ENCODE data around the gene ALK.

Gene ALK

GRCh38 chr2:29689666-29690065, 231.7 kb downstream of the ALK start:
- Histone ChIP-seq H3F3A (ENCODE audit: insufficient read depth, low read length) (no peaks in the 10 kb centered on the region), H3K36me3 (replicated peaks; ENCODE audit: insufficient read depth, low read length) (no peaks in the 10 kb centered on the region), H3K4me2 (ENCODE audit: low read depth, low read length) (no peak overlapping the region), H3K9me2 (replicated peaks; ENCODE audit: insufficient read depth, low read length) (no peaks in the 10 kb centered on the region), H4K20me1 (ENCODE audit: insufficient read depth, low read length) (no peaks in the 10 kb centered on the region), H2AFZ (ENCODE audit: low read length) (no peak overlapping the region), H3K4me3 (ENCODE audit: low read length) (no peak overlapping the region), H3K27ac (ENCODE audit: low read length) (no peak overlapping the region), H3K79me2 (ENCODE audit: low read length) (no peaks in the 10 kb centered on the region), H3K27me3 (replicated peaks; ENCODE audit: insufficient read depth, low read length) (no peaks in the 10 kb centered on the region), H3K4me1 (ENCODE audit: low read length) (no peaks in the 10 kb centered on the region), H3K9me3 (replicated peaks; ENCODE audit: insufficient read depth, low read length) (no peaks in the 10 kb centered on the region), H3K9ac (ENCODE audit: low read length) (no peak overlapping the region)
- DNase-seq = no peak
- no peak for TF ChIP-seq EZH2phosphoT487 (IDR thresholded peaks at IDR 0.05; ENCODE audit: low read length)
- no peak for TF ChIP-seq EZH2 (optimal IDR thresholded peaks at IDR 0.05; ENCODE audit: low read depth, low read length)
- TF ChIP-seq CTCF (IDR thresholded peaks at IDR 0.05; ENCODE audit: low read length) = no peak

GRCh38 chr2:29688429-29688828, 233.0 kb downstream of the ALK start:
- TF ChIP-seq EZH2 (optimal IDR thresholded peaks at IDR 0.05; ENCODE audit: low read depth, low read length) = no peak
- no peak for TF ChIP-seq EZH2phosphoT487 (IDR thresholded peaks at IDR 0.05; ENCODE audit: low read length)
- TF ChIP-seq CTCF (IDR thresholded peaks at IDR 0.05; ENCODE audit: low read length) = no peak
- no peaks in the 10 kb centered on the region for H3K36me3 ChIP-seq (replicated peaks; ENCODE audit: insufficient read depth, low read length)

GRCh38 chr2:29687121-29687520, 234.3 kb downstream of the ALK start:
- Histone ChIP-seq H4K20me1 (ENCODE audit: insufficient read depth, low read length) (no peaks in the 10 kb centered on the region), H3K27me3 (replicated peaks; ENCODE audit: insufficient read depth, low read length) (no peaks in the 10 kb centered on the region), H3K36me3 (replicated peaks; ENCODE audit: insufficient read depth, low read length) (no peaks in the 10 kb centered on the region), H3K9me3 (replicated peaks; ENCODE audit: insufficient read depth, low read length) (0 out of 2 replicates have a peak, but pooled peaks cover 4% of the 10 kb centered on the region), H3K79me2 (ENCODE audit: low read length) (no peaks in the 10 kb centered on the region), H3K4me3 (ENCODE audit: low read length) (no peak overlapping the region), H3K4me2 (ENCODE audit: low read depth, low read length) (no peak overlapping the region), H3K27ac (ENCODE audit: low read length) (no peak overlapping the region), H3F3A (ENCODE audit: insufficient read depth, low read length) (no peaks in the 10 kb centered on the region), H3K9me2 (replicated peaks; ENCODE audit: insufficient read depth, low read length) (no peaks in the 10 kb centered on the region), H3K9ac (ENCODE audit: low read length) (no peak overlapping the region), H3K4me1 (ENCODE audit: low read length) (no peaks in the 10 kb centered on the region), H2AFZ (ENCODE audit: low read length) (no peak overlapping the region)
- DNase-seq = no peak
- TF ChIP-seq CTCF (IDR thresholded peaks at IDR 0.05; ENCODE audit: low read length) = no peak
- no peak for TF ChIP-seq EZH2phosphoT487 (IDR thresholded peaks at IDR 0.05; ENCODE audit: low read length)
- no peak for TF ChIP-seq EZH2 (optimal IDR thresholded peaks at IDR 0.05; ENCODE audit: low read depth, low read length)

More at GRCh38 chr2:29688429-29688828, 233.0 kb downstream of the ALK start:
- Histone ChIP-seq H3K27ac (ENCODE audit: low read length) (no peak overlapping the region), H3K79me2 (ENCODE audit: low read length) (no peaks in the 10 kb centered on the region), H3K27me3 (replicated peaks; ENCODE audit: insufficient read depth, low read length) (no peaks in the 10 kb centered on the region), H3F3A (ENCODE audit: insufficient read depth, low read length) (no peaks in the 10 kb centered on the region), H3K4me2 (ENCODE audit: low read depth, low read length) (no peak overlapping the region), H4K20me1 (ENCODE audit: insufficient read depth, low read length) (no peaks in the 10 kb centered on the region), H3K9ac (ENCODE audit: low read length) (no peak overlapping the region), H2AFZ (ENCODE audit: low read length) (no peak overlapping the region), H3K4me1 (ENCODE audit: low read length) (no peaks in the 10 kb centered on the region), H3K4me3 (ENCODE audit: low read length) (no peak overlapping the region), H3K9me2 (replicated peaks; ENCODE audit: insufficient read depth, low read length) (no peaks in the 10 kb centered on the region), H3K9me3 (replicated peaks; ENCODE audit: insufficient read depth, low read length) (no peaks in the 10 kb centered on the region)
- no peak for DNase-seq
